Nephron (organoid): Measurements from ENCODE around the gene ADAMTS19.

Source experiments
- H3K27ac Mint-ChIP-seq, 3 experiments: 2 replicates each; pipeline ENCODE4 v1.8.0; 2020; ENCODE audit warnings: mixed read lengths in 3 of 3, mild to moderate bottlenecking in 2 of 3, moderate library complexity in 1 of 3
- H3K27me3 Mint-ChIP-seq: 2 replicates; pipeline ENCODE4 v1.8.0; 2021; ENCODE audit warnings: low read depth, mild to moderate bottlenecking, moderate library complexity, mixed read lengths
- H3K36me3 Mint-ChIP-seq: 2 replicates; pipeline ENCODE4 v1.8.0; 2020; ENCODE audit warnings: low read depth, mixed read lengths
- H3K4me1 Mint-ChIP-seq: 2 replicates; pipeline ENCODE4 v1.8.0; 2020; ENCODE audit warnings: mixed read lengths
- H3K4me3 Mint-ChIP-seq, 3 experiments: 2 replicates each; pipeline ENCODE4 v1.8.0; 2020; ENCODE audit warnings: mild to moderate bottlenecking in 3 of 3, mixed read lengths in 3 of 3, moderate library complexity in 2 of 3
- H3K9me3 Mint-ChIP-seq: 2 replicates; pipeline ENCODE4 v1.8.0; 2020; ENCODE audit warnings: mixed read lengths
- CTCF ChIP-seq, 3 experiments: fragments of 200-600 bp; sonication (generic); IDR thresholded peaks; one replicate each; pipeline ENCODE4 v1.5.0; 2021; ENCODE audit warnings: antibody characterized with exemption in 3 of 3; ENCODE audit not compliant: unreplicated experiment in 3 of 3

ADAMTS19 gene

DNA sequence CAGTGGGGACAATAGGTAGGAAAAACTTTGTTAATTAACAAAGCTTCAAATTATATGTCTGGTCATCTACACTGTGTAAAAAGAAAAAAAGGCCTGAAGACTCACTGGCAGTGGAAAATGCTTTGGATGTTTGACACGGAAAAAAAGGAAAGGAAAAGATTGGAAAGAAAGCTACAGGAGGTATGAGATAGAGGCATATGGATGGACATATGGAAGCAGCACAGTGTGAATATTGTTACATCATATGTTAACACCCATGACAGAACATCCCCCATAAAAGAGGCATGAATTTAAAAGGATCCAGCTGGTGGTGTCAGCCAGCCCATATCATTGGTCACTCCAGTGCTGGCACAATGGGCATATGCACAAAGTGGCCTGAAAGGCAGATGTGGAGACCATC lies 19.0 kb upstream of the ADAMTS19 start:
- Mint-ChIP-seq H3K4me3 (no peak overlapping the region), H3K27me3 (no peaks in the 10 kb centered on the region), H3K27ac (no peak overlapping the region), H3K4me1 (no peaks in the 10 kb centered on the region), H3K36me3 (no peaks in the 10 kb centered on the region), H3K9me3 (no peaks in the 10 kb centered on the region)
- no peak for TF ChIP-seq CTCF (IDR thresholded peaks at IDR 0.05; ENCODE audit: unreplicated experiment in 3 of 3)

- no peak overlapping the region for H3K27ac Mint-ChIP-seq
- H3K27me3 Mint-ChIP-seq = no peaks in the 10 kb centered on the region
- no peak for TF ChIP-seq CTCF (IDR thresholded peaks at IDR 0.05; ENCODE audit: unreplicated experiment in 3 of 3)
- H3K4me1 Mint-ChIP-seq = no peaks in the 10 kb centered on the region
- H3K9me3 Mint-ChIP-seq = no peaks in the 10 kb centered on the region
- H3K4me3 Mint-ChIP-seq = no peak overlapping the region
- H3K36me3 Mint-ChIP-seq = no peaks in the 10 kb centered on the region
These were observed 14.7 kb upstream of the ADAMTS19 start for GRCh38 chr5:129445379-129445778.

GRCh38 chr5:129447968-129448367 lies 12.1 kb upstream of the ADAMTS19 start:
- H3K27me3 Mint-ChIP-seq = no peaks in the 10 kb centered on the region
- H3K27ac Mint-ChIP-seq = no peak overlapping the region
- no peak for TF ChIP-seq CTCF (IDR thresholded peaks at IDR 0.05; ENCODE audit: unreplicated experiment in 3 of 3)
- H3K9me3 Mint-ChIP-seq = no peaks in the 10 kb centered on the region
- H3K36me3 Mint-ChIP-seq = no peaks in the 10 kb centered on the region
- no peaks in the 10 kb centered on the region for H3K4me1 Mint-ChIP-seq
- no peak overlapping the region for H3K4me3 Mint-ChIP-seq

DNA sequence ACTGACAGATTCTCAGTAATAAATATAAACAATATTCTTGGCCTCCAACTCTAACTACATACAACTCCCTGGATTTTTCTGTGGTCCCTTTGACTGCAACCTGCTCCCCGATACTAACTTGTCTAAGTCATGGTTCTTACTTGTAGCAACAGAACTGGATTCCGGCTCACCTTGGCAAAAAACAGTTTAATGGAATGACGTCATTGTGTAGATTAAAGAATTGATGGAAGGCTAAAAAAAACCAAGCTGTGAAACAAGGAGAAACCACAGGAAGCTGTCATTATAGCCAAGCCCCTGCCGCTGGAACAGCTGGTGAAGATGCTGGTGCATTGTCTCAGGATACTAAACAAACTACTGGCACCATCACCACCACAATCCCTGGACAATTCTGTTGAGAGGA lies 11.4 kb upstream of the ADAMTS19 start:
- Mint-ChIP-seq H3K4me1 (no peaks in the 10 kb centered on the region), H3K27me3 (no peaks in the 10 kb centered on the region), H3K27ac (no peak overlapping the region), H3K4me3 (no peak overlapping the region), H3K9me3 (no peaks in the 10 kb centered on the region), H3K36me3 (no peaks in the 10 kb centered on the region)
- TF ChIP-seq CTCF (IDR thresholded peaks at IDR 0.05; ENCODE audit: unreplicated experiment in 3 of 3) = no peak

GRCh38 chr5:129454461-129454860 lies 5.6 kb upstream of the ADAMTS19 start:
- H3K27me3 Mint-ChIP-seq = peaks cover 13% of the 10 kb centered on the region
- TF ChIP-seq CTCF (IDR thresholded peaks at IDR 0.05; ENCODE audit: unreplicated experiment in 3 of 3) = no peak
- no peak overlapping the region for H3K4me3 Mint-ChIP-seq
- no peak overlapping the region for H3K27ac Mint-ChIP-seq
- H3K36me3 Mint-ChIP-seq = peaks cover 3% of the 10 kb centered on the region
- peaks cover 3% of the 10 kb centered on the region for H3K9me3 Mint-ChIP-seq
- H3K4me1 Mint-ChIP-seq = peaks cover 11% of the 10 kb centered on the region

DNA sequence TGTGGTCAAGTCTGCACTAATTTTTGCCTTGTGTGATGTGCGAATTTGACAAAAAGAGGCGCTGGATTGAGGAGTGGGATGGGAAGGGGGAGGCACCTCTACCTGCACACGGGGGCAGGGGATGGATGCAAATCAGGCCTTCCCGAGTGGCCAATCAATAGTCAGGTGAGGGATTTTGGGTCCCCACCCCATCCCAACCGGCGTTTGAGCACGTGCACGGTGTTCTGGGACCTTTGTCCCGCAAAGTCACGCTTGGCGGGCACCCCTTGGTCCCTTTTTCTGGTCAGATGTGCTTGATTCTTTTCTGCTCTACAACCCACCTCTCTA lies 685 bp upstream of the ADAMTS19 start:
- TF ChIP-seq CTCF (IDR thresholded peaks at IDR 0.05; ENCODE audit: unreplicated experiment in 3 of 3) = no peak
- Mint-ChIP-seq H3K4me3 (peak overlapping the region; percentile 82 to 85 (median 84)), H3K27me3 (peaks cover 43% of the 10 kb centered on the region), H3K4me1 (peaks cover 24% of the 10 kb centered on the region), H3K27ac (peak overlapping the region; percentile 24 to 34 (median 32)), H3K9me3 (peaks cover 3% of the 10 kb centered on the region), H3K36me3 (peaks cover 3% of the 10 kb centered on the region)
